Brain microvascular endothelial cell (primary cell): Measurements from ENCODE around the gene CALY.

ENCODE experiments used
- DNase-seq: peaks from one replicate; pipeline ENCODE4 v3.0.0-alpha.2; 2020
- H3K27ac ChIP-seq: fragments of 250-450 bp; sonication (Bioruptor Pico); 2 replicates; pipeline ENCODE4 v1.5.1; 2020; ENCODE audit warnings: mild to moderate bottlenecking, moderate library complexity
- H3K27me3 ChIP-seq: fragments of 250-450 bp; sonication (Bioruptor Pico); replicated peaks from 2 replicates; pipeline ENCODE4 v1.5.1; 2020; ENCODE audit warnings: mild to moderate bottlenecking
- H3K36me3 ChIP-seq: fragments of 250-450 bp; sonication (Bioruptor Pico); replicated peaks from 2 replicates; pipeline ENCODE4 v1.5.1; 2020; ENCODE audit warnings: mild to moderate bottlenecking
- H3K4me3 ChIP-seq: 2 replicates; pipeline ENCODE4 v1.5.1; 2011; ENCODE audit warnings: low read depth, mild to moderate bottlenecking, control low read depth, low read length, moderate library complexity
- in situ Hi-C: cut with HindIII; loops from 2 replicates; pipeline ENCODE4 v1.10.0; 2017; ENCODE audit warnings: low sequenced_read_pairs, low pct_ligation_motif_present
- TF ChIP-seq, protein P1 (sequence below): IDR thresholded peaks from 2 replicates; pipeline ENCODE4 v1.5.1; 2011; ENCODE audit warnings: low read depth, mild to moderate bottlenecking, moderate library complexity, low read length, control low read depth, inconsistent platforms; ENCODE audit errors: missing control alignments

Gene CALY

DNA sequence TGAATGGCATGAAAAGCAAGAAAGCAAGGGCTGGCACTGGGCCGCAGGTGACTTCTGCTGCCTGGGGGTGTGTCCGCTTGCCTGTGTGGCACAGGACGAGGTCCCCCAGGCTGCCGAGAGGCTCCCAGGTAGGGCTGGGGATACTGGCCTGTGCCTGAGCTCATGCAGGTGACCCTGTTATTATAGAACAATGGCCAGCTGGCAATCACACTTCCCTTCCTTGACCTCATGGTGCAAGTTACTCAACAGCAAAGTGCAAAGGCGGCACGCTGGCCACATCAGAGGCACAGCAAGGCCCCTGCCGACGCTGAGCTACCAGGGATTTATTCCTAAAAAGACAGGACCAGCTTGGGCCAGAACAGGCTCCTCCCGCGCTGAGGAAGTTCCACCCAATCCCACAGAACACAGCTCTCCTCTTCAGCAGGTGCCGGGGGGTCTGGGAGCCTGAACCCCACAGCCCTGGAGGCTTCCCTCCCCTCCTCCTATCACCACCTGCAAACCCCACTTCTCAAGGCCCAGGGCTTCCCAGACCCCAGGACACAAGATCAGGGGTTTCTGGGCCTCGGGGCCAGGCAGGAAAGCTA is 58.6 kb downstream of the CALY start:
- Histone ChIP-seq H3K36me3 (peaks cover 19% of the 10 kb centered on the region), H3K4me3 (no peak overlapping the region), H3K27ac (no peak overlapping the region), H3K27me3 (peaks cover 2% of the 10 kb centered on the region)
- in situ Hi-C loops: no loop called here
- no peak for DNase-seq
- TF ChIP-seq, protein P1, sequence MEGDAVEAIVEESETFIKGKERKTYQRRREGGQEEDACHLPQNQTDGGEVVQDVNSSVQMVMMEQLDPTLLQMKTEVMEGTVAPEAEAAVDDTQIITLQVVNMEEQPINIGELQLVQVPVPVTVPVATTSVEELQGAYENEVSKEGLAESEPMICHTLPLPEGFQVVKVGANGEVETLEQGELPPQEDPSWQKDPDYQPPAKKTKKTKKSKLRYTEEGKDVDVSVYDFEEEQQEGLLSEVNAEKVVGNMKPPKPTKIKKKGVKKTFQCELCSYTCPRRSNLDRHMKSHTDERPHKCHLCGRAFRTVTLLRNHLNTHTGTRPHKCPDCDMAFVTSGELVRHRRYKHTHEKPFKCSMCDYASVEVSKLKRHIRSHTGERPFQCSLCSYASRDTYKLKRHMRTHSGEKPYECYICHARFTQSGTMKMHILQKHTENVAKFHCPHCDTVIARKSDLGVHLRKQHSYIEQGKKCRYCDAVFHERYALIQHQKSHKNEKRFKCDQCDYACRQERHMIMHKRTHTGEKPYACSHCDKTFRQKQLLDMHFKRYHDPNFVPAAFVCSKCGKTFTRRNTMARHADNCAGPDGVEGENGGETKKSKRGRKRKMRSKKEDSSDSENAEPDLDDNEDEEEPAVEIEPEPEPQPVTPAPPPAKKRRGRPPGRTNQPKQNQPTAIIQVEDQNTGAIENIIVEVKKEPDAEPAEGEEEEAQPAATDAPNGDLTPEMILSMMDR: no peak

DNA sequence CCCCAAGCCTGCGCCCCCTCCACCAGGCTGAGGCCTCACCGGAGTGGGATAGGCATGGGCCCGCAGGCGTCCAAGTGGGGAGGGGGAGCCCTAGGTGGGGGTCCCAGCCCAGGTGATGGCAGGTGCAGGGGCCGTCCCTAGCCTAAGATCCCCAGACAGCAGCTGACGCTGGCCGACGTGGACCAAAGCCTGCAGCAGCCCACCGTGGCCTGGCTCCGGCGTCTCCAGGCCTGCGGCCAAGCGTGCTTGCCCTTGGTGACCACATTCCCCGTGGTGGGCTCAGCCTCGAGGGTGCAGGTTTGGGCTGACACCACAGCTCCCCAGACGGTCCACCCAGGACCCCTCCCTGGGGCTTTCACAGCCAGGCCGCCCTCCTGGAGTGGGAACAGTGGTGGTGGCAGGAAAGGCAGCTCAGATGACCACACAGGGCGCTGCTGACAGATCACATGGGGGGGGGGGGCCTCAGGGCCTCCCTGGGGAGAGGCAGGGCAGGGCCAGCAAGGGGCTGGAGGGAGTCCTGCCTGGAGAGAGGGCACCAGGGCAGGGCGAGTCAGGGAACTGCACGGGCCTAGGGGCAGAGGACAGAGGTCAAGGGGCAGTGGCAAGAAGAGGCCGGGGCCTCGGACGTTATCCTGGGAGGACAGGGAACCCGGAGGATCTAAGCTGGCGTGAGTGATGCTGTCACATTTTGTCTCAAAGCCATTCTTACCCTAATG is 59.3 kb downstream of the CALY start:
- Histone ChIP-seq H3K27me3 (peaks cover 2% of the 10 kb centered on the region), H3K4me3 (no peak overlapping the region), H3K36me3 (peaks cover 13% of the 10 kb centered on the region), H3K27ac (no peak overlapping the region)
- TF ChIP-seq, protein P1: no peak
- in situ Hi-C loops: no loop called here
- DNase-seq: no peak

DNA sequence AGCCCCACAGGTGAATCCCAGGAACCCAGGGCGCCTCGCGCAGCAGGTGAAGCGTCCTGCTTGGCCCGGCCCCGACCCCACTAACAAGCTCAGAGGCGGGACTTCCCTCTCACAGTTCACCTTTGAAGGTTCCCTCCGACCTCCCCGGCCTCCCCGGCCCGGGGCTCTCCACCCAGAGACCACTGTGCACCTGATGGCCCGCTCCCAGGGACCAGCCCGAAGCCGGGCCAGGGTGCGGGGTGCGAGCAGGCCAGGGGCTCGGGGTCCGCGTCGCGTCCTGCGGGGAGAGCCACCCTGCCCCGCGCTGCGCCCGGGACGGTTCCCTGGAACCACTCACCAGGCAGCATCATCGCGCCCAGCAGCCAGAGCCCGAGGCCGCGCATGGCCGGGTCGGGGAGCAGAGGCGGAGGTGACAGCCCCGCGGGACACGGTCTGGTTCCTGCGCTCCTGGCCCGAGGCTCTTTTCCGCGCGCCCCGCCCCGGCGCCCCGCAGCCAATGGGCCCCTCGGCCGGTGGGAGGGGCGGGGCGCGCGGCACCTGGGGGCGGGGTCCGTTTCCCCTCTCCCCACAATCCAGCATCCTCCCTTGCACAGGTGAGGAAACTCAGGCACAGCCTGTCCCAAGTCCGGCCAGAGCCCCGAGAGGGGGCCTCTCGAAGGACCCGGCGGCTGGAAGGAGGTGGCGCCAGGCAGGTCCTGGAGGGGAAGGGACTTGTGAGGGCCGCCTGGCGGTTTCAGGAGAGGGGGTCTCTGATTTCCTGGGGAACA is 60.1 kb downstream of the CALY start, which contains the start of gene ADAM8:
TSS of gene ADAM8 (minus strand) at position 434 of the 767 bp plus-strand sequence. CDS start at position 383, 51 bp downstream.
- DNase-seq: no peak
- H3K36me3 ChIP-seq: peaks cover 7% of the 10 kb centered on the region
- H3K4me3 ChIP-seq: no peak within 1 kb of the TSS
- TF ChIP-seq, protein P1: no peak
- in situ Hi-C loops: no loop called here
- peaks cover 2% of the 10 kb centered on the region for H3K27me3 ChIP-seq
- no peak within 1 kb of the TSS for H3K27ac ChIP-seq

DNA sequence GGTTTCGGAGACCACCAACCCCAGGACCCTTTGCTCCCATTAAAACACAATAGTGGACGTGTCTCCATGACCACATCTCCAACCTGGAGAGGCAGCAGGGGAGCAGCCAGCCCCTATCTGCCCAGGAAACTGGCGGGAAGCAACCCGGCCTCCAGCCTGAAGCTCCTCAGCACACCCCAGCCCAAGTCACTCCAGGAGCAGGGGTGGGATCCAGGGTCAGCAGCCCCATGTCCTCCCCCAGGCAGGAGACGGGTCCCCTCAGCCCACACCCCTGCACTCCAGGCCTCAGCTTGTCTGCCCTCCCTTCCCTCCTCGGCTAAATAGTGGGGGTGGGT is 60.6 kb downstream of the CALY start:
- in situ Hi-C loops: no loop called here
- Histone ChIP-seq H3K4me3 (no peak overlapping the region), H3K27ac (no peak overlapping the region), H3K27me3 (peaks cover 2% of the 10 kb centered on the region), H3K36me3 (peaks cover 6% of the 10 kb centered on the region)
- TF ChIP-seq, protein P1: no peak
- DNase-seq: no peak

DNA sequence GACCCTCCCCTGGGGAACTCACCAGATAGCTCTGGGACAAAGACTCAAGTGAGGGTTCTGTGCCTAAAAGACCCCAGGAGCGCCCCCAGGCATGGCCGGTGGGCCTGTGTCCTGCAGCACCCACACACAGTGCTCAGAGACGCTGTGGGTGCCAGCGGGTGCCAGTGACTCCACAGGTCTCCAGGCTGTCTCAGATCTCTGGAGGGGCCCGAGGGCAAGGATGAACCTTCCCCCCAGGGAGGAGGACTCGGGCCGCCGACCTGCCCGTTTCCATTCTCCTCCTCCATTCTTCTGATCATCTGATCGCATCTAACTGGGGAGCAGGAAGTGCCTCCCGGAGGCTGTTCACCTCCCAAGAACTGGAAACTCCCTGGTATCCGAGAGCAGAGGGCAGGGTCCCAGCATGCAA is 61.0 kb downstream of the CALY start:
- H3K27ac ChIP-seq: no peak overlapping the region
- peaks cover 2% of the 10 kb centered on the region for H3K27me3 ChIP-seq
- TF ChIP-seq, protein P1: no peak
- DNase-seq: no peak
- H3K36me3 ChIP-seq: peaks cover 6% of the 10 kb centered on the region
- in situ Hi-C loops: no loop called here
- H3K4me3 ChIP-seq: no peak overlapping the region
